ENCODE measurements around the gene KLHL26.

GRCh38 chr19:18607226-18608101, 29.4 kb upstream of the KLHL26 start:
- TF ChIP-seq BRCA1 (IDR thresholded peaks at IDR 0.05) = no peak
- no peak for TF ChIP-seq BRCA1 (CRISPR knock-in tag; IDR thresholded peaks at IDR 0.05)
- no peak for TF ChIP-seq ZNF197 (CRISPR knock-in tag; IDR thresholded peaks at IDR 0.05; ENCODE audit: low read depth)
- TF ChIP-seq POLR2A (conservative IDR thresholded peaks at IDR 0.05) = no peak
- TF ChIP-seq ZKSCAN8 (CRISPR knock-in tag; IDR thresholded peaks at IDR 0.05) = no peak
- no peak for TF ChIP-seq TARDBP (IDR thresholded peaks at IDR 0.05)
- TF ChIP-seq, protein P1, sequence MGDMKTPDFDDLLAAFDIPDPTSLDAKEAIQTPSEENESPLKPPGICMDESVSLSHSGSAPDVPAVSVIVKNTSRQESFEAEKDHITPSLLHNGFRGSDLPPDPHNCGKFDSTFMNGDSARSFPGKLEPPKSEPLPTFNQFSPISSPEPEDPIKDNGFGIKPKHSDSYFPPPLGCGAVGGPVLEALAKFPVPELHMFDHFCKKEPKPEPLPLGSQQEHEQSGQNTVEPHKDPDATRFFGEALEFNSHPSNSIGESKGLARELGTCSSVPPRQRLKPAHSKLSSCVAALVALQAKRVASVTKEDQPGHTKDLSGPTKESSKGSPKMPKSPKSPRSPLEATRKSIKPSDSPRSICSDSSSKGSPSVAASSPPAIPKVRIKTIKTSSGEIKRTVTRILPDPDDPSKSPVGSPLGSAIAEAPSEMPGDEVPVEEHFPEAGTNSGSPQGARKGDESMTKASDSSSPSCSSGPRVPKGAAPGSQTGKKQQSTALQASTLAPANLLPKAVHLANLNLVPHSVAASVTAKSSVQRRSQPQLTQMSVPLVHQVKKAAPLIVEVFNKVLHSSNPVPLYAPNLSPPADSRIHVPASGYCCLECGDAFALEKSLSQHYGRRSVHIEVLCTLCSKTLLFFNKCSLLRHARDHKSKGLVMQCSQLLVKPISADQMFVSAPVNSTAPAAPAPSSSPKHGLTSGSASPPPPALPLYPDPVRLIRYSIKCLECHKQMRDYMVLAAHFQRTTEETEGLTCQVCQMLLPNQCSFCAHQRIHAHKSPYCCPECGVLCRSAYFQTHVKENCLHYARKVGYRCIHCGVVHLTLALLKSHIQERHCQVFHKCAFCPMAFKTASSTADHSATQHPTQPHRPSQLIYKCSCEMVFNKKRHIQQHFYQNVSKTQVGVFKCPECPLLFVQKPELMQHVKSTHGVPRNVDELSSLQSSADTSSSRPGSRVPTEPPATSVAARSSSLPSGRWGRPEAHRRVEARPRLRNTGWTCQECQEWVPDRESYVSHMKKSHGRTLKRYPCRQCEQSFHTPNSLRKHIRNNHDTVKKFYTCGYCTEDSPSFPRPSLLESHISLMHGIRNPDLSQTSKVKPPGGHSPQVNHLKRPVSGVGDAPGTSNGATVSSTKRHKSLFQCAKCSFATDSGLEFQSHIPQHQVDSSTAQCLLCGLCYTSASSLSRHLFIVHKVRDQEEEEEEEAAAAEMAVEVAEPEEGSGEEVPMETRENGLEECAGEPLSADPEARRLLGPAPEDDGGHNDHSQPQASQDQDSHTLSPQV (IDR thresholded peaks at IDR 0.05) = no peak
- no peak for TF ChIP-seq TBP (optimal IDR thresholded peaks at IDR 0.05; ENCODE audit: low read depth, low read length)
- TF ChIP-seq MCM7 (IDR thresholded peaks at IDR 0.05) = no peak
- no peak for TF ChIP-seq BCL6 (CRISPR knock-in tag; IDR thresholded peaks at IDR 0.05)
- TF ChIP-seq NR2F6 (CRISPR knock-in tag; IDR thresholded peaks at IDR 0.05) = no peak
